ENCODE results near the gene COL16A1. TPM values are rescaled to one million over a fixed set of nuclear protein-coding genes. Genes with fewer than 3 reads are reported as not detected.

COL16A1 gene
- total RNA-seq, 1 donor from 2014 or later = 121 TPM

GRCh38 chr1:31688233-31688918 lies 15.4 kb downstream of the COL16A1 start:
- FAIRE-seq (no peak), DNase-seq (ENCODE audit: low read depth) (no peak)
- Histone ChIP-seq H3K36me3 (ENCODE audit: control insufficient read depth, insufficient read depth, low read length) (peaks cover 44% of the 10 kb centered on the region), H3K27me3 (ENCODE audit: control insufficient read depth, insufficient read depth, low read length) (no peaks in the 10 kb centered on the region), H3K4me3 (ENCODE audit: low read depth, low read length) (no peak overlapping the region)
- TF ChIP-seq, protein P1, sequence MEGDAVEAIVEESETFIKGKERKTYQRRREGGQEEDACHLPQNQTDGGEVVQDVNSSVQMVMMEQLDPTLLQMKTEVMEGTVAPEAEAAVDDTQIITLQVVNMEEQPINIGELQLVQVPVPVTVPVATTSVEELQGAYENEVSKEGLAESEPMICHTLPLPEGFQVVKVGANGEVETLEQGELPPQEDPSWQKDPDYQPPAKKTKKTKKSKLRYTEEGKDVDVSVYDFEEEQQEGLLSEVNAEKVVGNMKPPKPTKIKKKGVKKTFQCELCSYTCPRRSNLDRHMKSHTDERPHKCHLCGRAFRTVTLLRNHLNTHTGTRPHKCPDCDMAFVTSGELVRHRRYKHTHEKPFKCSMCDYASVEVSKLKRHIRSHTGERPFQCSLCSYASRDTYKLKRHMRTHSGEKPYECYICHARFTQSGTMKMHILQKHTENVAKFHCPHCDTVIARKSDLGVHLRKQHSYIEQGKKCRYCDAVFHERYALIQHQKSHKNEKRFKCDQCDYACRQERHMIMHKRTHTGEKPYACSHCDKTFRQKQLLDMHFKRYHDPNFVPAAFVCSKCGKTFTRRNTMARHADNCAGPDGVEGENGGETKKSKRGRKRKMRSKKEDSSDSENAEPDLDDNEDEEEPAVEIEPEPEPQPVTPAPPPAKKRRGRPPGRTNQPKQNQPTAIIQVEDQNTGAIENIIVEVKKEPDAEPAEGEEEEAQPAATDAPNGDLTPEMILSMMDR (IDR thresholded peaks at IDR 0.05; ENCODE audit: insufficient read depth, low read length, severe bottlenecking) = no peak

DNA sequence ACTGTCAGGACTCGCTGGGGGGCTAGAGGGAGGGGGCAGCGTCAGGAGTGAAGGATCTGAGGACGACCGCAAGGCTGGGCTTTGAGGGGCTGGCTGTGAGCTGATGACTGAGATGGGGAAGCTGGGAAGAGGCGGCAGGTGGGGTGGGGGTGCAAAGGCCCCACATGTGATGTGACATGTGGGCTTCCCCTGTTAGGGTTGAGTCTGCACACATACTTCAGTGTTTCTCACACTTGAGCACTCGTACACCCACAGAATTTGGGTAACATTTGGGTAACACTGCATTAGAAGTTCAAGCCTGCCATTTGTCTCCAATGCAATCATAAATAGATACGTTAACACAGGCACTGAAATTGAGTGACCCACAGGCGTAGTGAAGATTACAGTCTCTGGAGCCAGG lies 16.2 kb downstream of the COL16A1 start:
- peaks cover 46% of the 10 kb centered on the region for H3K36me3 ChIP-seq (ENCODE audit: control insufficient read depth, insufficient read depth, low read length)
- TF ChIP-seq, protein P1 (IDR thresholded peaks at IDR 0.05; ENCODE audit: insufficient read depth, low read length, severe bottlenecking) = no peak
- no peaks in the 10 kb centered on the region for H3K27me3 ChIP-seq (ENCODE audit: control insufficient read depth, insufficient read depth, low read length)
- H3K4me3 ChIP-seq (ENCODE audit: low read depth, low read length) = no peak overlapping the region
- DNase-seq (ENCODE audit: low read depth) = no peak
- no peak for FAIRE-seq

DNA sequence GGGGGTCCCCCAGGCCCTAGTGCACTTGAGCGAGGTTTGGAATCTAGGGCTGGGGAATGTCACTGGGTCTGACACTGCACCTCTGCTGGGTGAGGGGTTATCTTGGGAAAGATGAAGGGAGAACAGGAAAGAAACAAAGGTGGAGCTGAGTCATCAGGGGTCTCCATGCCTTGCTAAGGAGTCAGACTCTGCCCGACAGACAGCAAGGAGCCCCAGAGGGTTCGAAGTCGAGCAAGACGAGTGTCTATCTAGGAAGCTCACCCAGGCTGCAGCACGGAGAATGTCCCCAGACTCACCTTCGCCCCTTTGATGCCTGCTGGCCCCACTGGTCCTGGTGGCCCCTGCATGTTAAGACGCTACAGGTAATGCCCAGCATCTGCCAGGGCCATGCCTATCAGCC lies 18.0 kb downstream of the COL16A1 start:
- H3K36me3 ChIP-seq (ENCODE audit: control insufficient read depth, insufficient read depth, low read length) = peaks cover 41% of the 10 kb centered on the region
- DNase-seq (ENCODE audit: low read depth) (no peak), FAIRE-seq (no peak)
- no peaks in the 10 kb centered on the region for H3K27me3 ChIP-seq (ENCODE audit: control insufficient read depth, insufficient read depth, low read length)
- no peak overlapping the region for H3K4me3 ChIP-seq (ENCODE audit: low read depth, low read length)
- TF ChIP-seq, protein P1 (IDR thresholded peaks at IDR 0.05; ENCODE audit: insufficient read depth, low read length, severe bottlenecking) = no peak

DNA sequence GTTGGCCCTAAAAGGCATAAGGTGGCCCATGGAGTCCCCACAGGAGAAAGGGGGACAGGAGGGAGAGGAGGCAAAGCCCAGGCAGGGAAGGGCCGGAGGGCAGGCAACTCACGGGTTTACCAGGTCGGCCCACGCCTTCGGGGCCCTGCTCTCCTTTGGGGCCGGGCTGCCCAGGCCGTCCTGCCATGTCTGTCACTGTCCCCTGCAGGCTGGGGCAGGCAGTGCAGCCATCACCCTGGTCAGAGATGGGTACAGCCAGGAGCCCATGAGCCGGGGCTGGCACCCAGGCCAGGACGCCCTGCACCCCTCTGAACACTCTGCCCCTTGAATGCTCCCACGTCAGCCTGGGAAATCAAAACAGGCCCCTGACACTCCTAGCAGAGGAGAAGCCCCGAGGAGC lies 19.8 kb downstream of the COL16A1 start:
- Histone ChIP-seq H3K4me3 (ENCODE audit: low read depth, low read length) (no peak overlapping the region), H3K27me3 (ENCODE audit: control insufficient read depth, insufficient read depth, low read length) (no peaks in the 10 kb centered on the region), H3K36me3 (ENCODE audit: control insufficient read depth, insufficient read depth, low read length) (peaks cover 34% of the 10 kb centered on the region)
- FAIRE-seq (no peak), DNase-seq (ENCODE audit: low read depth) (no peak)
- TF ChIP-seq, protein P1 (IDR thresholded peaks at IDR 0.05; ENCODE audit: insufficient read depth, low read length, severe bottlenecking) = peak; percentile 46

DNA sequence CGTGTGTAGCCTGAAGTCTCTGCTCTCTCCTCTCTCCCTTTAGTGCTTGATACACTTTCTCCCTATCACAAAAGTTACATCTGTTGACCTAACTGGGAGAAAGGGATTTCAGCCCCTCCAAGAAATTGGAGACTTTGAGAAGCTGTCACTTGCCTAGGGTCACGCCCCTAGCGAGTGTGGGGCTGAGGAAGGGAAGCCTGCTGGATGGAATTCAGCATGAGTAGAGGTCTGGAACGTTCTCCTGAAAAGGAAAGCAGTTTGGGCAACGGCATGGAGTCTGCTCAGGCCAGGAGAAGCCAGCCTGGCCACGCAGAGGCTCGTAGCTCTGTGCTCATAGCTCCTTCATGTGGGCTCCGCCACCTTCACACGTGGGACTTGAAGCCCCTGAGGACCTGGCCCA lies 22.4 kb downstream of the COL16A1 start:
- no peak overlapping the region for H3K4me3 ChIP-seq (ENCODE audit: low read depth, low read length)
- DNase-seq (ENCODE audit: low read depth) (no peak), FAIRE-seq (no peak)
- peaks cover 31% of the 10 kb centered on the region for H3K36me3 ChIP-seq (ENCODE audit: control insufficient read depth, insufficient read depth, low read length)
- TF ChIP-seq, protein P1 (IDR thresholded peaks at IDR 0.05; ENCODE audit: insufficient read depth, low read length, severe bottlenecking) = no peak
- no peaks in the 10 kb centered on the region for H3K27me3 ChIP-seq (ENCODE audit: control insufficient read depth, insufficient read depth, low read length)
